Astrocyte (in vitro differentiated cells and primary cell): ENCODE data around the gene TMEM60.

Experiments used
- EZH2 ChIP-seq: IDR thresholded peaks from 2 replicates; pipeline ENCODE4 v1.6.1; 2012; ENCODE audit warnings: mild to moderate bottlenecking, low read length, inconsistent platforms; ENCODE audit not compliant: insufficient read depth
- TF ChIP-seq, protein P1 (sequence below): IDR thresholded peaks from 2 replicates; pipeline ENCODE4 v1.5.1; 2011; ENCODE audit warnings: low read depth, mild to moderate bottlenecking, inconsistent platforms, low read length, moderate library complexity; ENCODE audit not compliant: insufficient read depth

DNA sequence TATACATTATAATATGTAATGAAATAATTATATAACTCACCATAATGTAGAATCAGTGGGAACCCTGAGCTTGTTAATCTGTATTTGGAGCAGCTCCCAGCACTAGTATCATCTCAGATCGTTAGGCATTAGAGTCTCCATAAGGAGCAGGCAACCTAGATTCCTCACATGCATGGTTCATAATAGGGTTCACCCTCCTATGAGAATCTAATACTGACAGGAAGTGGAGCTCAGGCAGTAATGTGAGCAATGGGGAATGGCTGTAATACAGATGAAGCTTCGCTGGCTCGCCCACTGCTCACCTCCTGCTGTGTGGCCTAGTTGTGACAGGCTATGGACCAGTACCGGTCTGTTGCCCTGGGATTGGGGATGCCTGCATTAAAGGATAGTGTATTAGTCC lies 52.5 kb downstream of the TMEM60 start:
- TF ChIP-seq, protein P1, sequence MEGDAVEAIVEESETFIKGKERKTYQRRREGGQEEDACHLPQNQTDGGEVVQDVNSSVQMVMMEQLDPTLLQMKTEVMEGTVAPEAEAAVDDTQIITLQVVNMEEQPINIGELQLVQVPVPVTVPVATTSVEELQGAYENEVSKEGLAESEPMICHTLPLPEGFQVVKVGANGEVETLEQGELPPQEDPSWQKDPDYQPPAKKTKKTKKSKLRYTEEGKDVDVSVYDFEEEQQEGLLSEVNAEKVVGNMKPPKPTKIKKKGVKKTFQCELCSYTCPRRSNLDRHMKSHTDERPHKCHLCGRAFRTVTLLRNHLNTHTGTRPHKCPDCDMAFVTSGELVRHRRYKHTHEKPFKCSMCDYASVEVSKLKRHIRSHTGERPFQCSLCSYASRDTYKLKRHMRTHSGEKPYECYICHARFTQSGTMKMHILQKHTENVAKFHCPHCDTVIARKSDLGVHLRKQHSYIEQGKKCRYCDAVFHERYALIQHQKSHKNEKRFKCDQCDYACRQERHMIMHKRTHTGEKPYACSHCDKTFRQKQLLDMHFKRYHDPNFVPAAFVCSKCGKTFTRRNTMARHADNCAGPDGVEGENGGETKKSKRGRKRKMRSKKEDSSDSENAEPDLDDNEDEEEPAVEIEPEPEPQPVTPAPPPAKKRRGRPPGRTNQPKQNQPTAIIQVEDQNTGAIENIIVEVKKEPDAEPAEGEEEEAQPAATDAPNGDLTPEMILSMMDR = no peak
- no peak for TF ChIP-seq EZH2
